Stimulated activated CD4-positive, alpha-beta T cell treated with anti-CD3 and anti-CD28 coated beads, Interleukin-4, amount 100 ng/mL, for 24 hours (primary cell): ENCODE results near the gene VAV2.
"Not testable (repeated sequence)": the region's sequence is repeated elsewhere in the genome, so short reads cannot be mapped to it uniquely, and the experiment has no call there.

Experiments used
- DNase-seq: peaks from one replicate; pipeline ENCODE4 v3.0.0-alpha.2; 2020

The VAV2 gene

DNA sequence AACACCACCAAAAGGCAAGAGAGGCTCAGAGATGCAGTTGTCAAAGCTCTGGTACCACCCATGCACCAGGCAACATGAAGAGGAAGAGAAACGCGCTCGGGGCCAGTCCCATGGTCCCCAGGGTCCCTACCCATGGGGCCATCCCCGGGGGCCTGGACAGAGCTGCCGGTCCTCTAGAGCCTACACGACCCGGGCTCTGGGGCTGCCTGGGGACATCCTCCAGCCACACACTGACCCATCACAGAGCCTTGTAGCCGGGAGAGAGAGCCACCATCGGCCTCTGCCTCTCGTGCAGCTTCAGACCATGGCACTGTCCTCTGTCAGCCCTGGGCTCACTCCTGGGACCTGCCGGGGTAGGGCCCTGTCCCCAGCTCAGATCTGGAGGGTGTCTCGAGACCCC is 23.7 kb downstream of the VAV2 start:
- no peak for DNase-seq

DNA sequence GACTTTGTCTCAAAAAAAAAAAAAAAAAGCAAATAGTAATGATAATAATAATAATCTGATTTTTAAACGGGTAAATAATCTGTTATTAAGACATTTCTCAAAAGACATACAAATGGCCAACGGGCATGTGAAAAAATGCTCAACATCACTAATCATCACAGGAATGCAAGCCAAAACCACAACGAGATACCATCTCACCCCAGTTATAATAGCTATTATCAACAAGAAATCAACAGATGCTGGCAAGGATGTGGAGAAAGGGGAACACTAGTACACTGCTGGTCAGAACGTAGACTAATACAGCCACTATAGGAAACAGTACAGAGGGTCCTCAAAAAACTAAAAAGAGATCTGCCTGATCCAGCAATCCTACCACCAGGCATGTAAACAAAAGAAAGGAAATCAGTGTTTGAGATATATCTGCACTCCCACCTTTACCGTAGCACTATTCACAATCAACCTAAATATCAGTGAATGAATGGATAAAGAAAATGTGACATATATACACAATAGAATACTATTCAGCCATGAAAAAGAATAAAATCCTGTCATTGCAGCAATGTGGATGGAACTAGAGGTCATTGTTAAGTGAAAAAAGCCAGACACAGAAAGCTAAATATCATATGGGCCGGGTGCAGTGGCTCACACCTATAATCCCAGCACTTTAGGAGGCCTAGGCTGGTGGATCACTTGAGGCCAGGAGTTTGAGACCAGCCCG is 24.9 kb downstream of the VAV2 start:
- no peak for DNase-seq

DNA sequence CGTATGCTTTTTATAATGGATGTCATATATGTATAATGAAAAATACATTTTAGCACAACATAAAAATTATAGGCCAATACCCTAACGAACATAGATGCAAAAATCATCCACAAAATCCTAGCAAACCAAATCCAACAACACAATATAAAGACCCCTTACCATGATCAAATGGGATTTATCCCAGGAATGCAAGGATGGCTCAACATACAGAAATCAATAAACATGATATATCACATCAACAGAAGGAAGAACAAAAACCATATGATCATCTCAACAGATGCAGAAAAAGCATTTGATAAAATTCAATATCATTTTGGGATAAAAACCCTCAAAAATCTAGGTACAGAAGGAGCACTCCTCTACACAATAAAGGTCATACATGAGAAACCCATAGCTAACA is 27.7 kb downstream of the VAV2 start:
- no peak for DNase-seq

DNA sequence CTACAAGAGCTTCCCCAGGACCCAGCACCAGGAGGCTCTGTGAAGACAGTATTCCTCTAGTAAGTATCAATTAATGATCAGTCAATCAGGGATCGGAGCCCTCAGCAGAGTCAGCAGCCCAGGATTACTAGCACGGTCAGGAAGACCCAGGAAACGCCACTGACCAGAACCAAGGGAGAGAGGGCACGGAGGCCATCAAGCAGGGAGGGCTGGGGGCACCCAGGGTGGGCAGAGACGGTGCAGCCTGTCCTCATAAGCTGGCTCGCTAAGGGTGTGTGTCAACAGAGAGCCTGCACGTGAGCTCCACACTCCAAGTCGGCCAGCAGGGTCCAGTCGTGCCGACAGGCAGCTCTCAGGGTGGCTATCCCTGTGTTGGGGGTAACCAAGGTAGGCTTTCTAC is 29.0 kb downstream of the VAV2 start:
- DNase-seq: no peak

DNA sequence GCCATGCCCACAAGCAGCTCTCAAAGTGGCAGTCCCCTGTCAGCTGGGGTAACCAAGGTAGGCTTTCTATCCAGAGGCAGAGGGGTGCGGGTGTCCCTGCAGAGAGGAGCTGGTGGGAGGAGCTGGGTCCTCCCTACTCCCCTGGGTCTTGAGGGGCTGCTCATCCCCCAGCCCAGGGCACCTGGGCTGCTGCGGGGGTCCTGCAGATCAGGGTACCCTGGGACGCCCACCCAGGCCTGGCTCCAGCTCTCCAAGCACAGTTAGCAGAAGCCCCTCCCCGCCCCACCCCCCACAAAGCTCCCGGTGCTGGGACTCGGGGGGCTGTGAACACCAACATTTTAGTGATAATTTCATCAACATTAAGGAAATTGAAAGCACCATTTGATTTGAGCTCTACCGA is 29.8 kb downstream of the VAV2 start:
- no peak for DNase-seq

DNA sequence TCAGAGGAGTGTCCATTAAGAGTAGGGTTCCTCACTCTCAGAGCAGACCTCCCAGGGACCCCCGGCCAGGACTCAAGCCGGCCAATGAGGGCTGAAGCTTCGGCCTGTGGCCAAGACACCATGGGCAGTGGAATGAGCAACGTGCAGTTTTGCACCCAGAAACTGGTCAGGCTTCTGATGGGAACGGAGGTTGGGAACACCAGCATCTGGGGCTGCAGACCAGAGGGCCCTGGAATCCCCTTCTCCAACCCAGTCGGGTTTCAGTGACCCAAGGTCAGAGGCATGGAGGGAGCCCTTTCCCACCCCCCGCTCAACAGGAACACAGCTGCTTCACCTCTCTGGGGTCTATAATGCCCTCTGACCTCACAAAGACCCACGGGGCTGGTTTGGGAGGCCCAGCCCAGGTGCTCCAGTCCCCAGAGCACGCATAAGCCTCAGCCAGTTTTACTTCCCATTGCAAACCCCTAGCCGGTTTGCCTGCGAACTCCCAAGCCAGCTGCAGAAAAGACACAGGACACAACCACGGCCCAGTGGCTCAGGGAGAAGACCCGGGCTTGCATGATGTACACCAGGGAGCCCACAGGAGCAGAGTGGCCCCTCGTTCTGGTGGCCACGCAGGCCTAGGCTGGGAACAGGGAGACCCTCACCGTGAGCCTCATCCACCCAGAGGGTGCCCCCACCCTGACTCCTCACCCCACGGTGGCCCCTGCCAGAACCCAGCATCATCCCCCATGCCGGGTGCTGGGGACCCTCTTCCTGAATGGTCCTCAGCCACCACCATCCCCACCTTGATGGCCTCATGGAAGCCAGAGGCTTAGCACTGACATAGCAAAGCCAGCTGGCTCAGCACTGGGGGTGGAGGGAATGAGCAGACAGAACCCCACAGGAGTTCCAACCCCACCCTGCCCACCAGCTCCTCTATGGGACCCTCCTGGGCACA is 30.6 kb downstream of the VAV2 start:
- DNase-seq: no peak

DNA sequence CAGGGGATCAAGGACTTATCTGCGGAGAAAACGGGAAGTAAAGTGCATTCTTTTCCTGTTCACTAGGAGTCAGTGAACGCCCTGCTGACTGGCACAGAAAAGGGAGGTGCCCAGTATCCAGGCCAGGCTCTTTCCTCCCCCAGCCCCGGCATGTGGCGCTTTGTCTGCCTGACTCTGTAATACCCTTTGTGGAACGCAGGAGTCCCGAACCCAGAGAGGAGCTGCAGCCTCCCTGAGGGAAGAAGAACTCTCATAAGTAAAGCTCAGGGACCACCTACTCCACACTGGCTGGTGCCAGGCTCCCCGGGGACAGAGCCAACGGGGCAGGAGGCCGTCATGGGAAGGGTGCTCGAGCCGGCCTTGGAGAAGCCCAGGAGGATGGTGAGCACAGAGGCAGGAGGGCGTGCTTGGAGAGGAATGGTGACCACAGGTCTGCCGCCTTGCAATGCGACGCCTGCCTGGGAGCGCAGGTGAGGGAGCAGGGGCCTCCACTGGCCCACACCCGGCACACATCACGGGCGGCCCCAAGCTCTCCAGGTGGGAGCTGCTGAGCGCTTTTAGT is 31.5 kb downstream of the VAV2 start:
- no peak for DNase-seq

DNA sequence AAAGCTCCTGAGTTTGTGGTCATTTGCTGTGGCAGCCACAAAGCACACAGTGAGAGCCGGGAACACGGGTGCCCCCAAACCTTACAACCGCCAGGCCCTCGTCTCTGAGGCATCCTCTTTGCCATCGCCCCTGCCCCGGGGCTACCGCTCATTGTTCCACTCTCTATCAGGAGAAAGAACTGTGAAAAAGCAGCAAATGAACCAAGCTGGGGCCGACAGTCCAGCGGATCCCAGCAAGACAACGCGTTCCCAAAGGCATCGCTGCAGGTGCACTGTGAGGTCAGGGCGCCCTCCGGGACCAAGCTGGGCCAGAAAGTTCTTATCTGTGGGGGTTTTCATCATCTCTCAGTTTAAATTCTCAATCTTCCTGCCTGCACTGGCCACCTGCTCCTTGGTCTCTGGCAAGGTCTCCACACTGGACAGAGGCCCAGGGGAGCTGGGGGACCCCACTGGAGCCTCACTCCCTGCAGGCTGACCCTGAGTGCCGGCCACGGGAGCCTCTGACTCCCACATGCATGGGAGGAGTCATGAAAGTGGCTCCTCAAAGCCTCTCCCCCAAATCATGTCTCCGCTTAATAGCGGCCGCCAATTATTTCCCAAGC is 32.1 kb downstream of the VAV2 start:
- no peak for DNase-seq

DNA sequence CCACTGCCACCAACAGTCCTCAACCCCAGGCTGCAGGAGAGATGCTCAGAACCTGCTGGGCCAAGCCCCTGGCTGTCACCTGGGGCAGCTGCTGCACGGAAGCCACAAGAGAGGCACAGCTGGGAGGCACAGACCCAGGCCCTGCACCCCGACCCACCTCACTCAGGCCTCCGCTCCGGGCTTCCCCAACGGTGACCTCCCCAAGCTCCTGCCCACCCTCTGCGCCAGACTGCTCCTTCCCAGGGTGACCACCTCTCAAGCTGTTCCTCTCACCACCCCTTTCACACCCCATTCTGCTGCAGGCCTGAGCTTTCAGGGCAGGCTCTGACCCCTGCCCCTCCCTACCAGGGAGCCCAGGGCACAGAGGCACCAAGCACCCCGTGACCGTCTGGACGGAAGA is 33.0 kb downstream of the VAV2 start:
- no peak for DNase-seq

DNA sequence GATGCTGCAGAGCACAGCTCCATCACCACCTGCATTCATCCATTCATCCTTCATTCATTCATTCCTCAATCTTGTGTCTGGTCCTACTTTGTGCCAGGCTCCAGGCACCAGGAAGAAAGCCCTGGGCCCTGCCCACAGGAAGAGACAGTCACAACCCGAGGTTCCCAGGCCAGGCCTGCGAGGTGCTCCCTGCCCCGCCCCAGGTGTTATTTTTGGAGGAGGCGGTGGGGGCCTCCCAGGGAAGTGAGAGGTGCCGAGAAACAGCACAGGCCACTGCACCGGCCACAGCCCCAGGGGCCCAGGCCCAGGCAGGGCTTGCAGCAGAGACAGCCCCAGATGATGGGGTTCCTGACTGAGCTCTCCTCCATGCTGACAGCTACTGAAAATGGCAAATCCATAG is 33.4 kb downstream of the VAV2 start:
- no peak for DNase-seq

DNA sequence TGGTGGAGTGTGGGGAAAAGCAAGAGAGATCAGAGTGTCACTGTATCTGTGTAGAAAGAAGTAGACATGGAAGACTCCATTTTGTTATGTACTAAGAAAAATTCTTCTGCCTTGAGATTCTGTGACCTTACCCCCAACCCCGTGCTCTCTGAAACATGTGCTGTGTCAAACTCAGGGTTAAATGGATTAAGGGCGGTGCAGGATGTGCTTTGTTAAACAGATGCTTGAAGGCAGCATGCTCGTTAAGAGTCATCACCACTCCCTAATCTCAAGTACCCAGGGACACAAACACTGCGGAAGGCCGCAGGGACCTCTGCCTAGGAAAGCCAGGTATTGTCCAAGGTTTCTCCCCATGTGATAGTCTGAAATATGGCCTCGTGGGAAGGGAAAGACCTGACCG is 34.4 kb downstream of the VAV2 start:
- DNase-seq: not testable (repeated sequence)

DNA sequence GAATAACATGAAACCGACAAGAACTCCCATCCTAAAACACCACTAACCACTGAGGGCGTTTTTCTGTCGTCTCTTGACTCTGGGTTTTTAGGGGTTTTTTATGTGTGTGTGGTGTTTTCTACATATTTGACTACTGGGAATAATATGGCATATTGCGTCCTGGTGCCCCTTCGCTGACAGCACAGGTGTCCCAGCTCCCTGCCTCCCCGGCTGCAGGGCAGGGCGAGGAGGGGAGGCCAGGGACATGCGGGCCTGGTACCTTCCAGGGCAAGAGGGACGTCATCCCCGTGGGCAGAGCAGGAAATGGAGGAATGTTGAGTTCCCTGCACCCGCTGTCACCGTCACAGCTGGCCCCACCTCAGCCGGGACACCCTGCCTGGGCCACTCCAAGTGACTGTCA is 34.8 kb downstream of the VAV2 start:
- no peak for DNase-seq

DNA sequence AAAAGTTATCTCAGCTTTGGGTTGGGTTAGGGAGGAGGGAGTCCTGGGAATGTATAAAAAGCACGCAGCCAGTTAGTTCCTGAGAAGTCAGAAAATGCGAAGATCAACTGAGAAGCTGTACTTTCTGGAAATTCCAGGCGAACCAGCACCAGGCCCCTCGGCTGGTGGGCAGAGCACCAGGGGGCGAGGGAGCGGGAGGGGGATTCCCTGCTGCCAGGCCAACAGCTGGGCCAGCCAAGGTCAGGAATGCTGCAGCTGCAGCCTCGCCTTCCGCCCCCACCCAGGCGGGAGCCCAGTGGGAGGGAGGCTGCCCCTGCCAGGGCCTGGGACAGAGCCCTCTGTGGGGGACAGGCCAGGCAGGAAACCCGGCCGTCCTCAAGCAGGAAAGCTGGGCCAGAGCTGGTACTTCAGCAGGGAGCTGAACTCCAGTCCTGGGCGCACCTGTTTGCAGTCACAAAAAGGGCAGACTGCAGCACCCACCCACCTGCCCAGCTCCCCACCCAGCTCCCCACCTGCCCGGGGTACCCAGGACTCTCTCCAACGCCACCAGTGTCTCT is 35.5 kb downstream of the VAV2 start:
- DNase-seq: no peak

DNA sequence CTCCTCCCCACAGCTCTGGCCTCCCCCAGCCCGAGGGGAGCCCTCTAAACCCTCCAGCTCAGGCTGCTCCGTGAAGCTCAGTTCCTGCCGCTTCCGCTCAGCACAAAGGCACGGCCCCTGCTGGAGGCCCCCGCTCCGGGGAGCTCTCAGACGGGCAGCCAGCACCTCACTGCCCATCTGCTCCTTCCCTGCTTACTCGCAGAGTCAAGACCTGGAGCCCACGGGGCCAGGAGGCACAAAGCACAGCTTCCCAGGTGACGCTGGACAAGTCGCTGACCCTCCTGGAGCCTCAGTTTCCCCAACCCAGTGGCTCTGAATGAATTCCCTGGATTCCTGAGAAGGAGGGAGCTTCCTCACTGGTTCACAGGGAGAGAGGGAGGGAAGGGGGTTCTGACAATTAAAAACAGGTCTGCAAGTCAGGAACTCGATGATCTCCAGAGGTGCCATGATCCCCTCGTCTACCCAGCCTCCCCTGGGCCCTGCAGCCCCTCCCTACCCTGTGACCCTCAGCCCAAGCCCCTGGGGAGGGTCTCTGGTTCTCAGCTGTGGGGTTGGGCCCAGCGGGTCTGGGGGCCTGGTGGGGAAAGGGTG is 36.2 kb downstream of the VAV2 start:
- DNase-seq: no peak

DNA sequence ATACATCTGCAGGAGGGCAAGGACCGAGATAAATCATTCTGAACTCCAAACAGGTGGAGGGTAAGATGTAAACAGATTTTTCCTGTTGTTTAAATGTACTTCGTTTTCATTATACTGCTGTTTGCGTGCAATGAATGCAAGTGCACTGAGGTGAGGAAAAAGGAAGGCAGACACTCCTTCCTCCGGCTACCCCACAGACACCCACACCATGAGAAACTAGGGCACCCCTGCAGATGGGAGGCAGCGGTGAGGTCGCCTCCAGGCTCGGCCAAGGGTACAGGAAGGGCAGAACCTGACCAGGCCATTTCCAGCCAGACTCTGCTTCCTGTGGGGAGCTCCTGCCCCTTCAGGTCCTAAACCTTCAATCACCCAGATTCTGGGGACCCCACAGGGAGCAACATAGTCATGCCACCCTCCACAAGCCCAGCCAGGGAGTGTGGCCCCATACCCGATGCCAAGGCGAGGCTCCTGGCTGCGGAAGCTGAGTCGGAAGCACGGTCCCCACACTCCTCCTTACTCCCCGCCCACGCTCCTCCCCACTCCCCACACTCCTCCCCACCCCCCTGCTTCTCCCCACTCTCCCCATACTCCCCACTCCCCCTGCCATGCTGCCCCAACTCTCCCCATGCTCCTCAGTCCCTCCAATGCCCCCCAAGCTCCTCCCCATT is 37.1 kb downstream of the VAV2 start:
- DNase-seq: no peak

DNA sequence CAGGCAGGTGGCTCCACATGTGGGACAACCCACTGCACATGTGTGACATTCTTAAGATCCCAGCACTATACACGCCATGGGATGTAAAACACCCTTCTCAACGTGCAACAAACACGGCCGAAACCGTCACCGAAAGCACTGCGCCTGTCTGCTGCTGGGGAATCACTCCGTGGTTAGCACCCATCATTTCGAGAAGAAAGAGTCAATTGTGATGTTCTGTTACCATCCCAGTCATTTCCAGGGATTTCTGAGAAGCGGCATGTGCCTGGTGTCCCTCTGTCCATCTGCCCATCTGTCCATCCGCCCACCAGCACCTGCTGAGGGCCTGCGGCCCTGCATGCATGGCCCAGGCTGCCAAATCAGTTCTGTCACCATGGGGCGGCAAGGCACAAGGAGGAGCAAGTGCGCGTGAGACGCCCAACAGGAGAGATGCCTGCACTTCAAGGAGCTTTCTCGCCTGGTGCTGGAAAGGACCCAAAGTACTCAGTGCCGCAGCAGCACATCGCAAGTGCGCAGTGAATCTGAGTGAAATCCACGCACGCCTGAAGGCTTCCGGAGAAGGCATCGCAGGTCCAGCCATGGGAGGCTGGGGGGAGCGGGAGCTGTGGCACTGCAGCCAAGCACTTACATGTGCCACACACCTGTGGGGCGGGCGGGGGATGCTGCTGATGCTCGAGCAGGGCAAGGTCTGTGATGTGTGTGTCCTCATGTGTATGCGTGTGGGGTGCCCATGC is 38.0 kb downstream of the VAV2 start:
- no peak for DNase-seq

DNA sequence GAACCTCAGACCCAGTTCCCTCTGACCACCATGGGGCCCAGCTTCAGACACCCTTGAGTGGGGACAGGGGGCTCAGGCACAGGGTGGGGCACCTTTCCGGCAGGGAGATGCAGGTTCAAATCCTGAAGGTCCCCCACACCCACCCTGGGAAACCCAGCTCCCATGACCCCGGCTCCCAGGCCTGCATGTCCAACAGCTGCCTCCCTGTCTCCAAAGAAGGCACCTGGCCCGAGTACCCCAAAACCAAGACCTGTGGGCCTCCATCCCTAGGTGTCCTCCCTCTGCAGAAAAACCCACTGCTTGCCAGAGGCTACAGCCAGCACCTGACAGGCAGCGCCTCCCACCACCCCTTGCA is 38.5 kb downstream of the VAV2 start:
- DNase-seq: no peak

DNA sequence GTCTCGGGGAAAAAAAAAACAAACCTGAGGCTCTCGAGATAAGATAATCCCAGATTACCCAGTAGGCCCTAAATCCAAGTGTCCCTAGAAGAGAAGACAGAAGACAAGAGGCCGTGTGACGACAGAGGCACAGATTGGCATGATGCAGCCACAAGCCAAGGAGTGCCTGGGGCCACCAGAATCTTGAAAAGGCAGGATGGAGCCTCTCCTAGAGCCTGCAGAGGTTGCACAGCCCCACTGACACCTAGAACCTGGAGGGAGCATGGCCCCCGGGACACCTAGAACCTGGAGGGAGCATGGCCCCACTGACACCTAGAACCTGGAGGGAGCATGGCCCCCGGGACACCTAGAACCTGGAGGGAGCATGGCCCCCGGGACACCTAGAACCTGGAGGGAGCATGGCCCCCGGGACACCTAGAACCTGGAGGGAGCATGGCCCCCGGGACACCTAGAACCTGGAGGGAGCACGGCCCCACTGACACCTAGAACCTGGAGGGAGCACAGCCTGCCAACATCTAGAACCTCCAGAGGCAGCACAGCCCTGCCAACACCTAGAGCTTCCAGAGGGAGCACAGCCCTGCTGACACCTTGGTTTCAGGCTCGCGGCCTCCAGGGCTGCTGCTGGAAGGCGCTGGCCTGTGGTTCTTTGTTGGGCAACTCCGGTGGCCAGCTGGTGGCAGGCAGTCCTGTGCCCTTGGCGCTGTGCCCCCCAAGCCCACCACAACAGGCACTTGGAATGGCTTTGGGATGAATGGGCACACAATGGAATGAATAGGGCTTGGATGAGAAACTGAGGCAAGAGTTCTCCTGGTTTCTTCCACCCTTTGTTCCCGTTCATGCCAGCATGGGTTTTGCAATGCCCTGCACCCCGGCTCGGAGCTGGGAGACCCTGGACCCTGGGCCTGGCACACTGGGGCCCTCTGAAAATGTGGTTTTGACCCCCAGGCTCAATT is 39.2 kb downstream of the VAV2 start:
- no peak for DNase-seq

DNA sequence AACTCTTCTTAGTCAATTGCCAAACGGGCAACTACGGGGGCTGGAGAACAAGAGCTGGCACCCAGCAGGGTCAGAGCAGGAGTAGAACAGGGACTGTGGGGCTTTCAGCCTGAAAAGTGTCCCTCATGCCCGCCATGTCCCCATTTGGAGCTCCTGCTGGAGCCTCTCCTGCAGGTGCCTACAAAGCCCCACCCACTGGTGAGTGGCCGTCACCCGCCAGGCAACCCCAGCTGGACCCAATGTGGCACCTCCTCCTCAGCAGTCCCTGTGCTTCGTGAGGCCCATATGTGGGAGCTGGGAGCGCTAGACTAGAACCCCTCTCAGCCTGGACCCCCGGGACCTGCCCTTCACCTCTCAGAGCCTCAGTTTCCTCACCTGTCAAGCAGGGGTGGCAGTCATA is 40.9 kb downstream of the VAV2 start:
- DNase-seq: no peak

DNA sequence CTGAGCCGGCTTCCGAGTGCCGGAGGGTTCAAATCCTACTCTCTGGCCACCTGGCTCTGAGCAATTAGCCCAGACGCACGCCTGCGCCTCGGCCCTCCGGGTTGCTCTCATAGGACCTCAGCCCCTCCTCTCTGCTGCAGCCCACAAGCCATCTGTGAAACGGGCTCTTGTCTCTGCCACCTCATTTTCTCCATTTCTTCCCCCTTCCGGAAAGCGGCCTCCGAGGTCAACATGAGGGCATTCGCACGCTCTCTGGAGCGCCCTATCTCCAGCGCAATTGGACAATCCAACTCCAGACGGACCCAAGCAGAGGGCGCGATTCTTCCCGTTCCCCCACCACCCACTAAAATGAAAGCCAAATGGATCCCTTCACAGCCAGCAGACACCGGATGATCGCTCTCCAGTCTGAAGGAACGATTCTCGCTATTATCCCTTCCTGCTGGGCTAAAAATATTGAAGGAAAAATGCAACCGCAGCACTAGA is 41.5 kb downstream of the VAV2 start:
- no peak for DNase-seq
